VCaP (cell line): Measurements from ENCODE around the gene SPAG8.
A peak's percentile ranks its signal among the peaks of the same experiment; 100 is the strongest.

Experiments used
- H3K27ac ChIP-seq: fragments of 450-650 bp; 2 replicates; pipeline ENCODE4 v1.5.1; 2017
- TF ChIP-seq, protein P1 (sequence below): fragments of 450-650 bp; conservative IDR thresholded peaks from 2 replicates; pipeline ENCODE4 v1.5.1; 2017; ENCODE audit warnings: mild to moderate bottlenecking, moderate library complexity

SPAG8 gene

DNA sequence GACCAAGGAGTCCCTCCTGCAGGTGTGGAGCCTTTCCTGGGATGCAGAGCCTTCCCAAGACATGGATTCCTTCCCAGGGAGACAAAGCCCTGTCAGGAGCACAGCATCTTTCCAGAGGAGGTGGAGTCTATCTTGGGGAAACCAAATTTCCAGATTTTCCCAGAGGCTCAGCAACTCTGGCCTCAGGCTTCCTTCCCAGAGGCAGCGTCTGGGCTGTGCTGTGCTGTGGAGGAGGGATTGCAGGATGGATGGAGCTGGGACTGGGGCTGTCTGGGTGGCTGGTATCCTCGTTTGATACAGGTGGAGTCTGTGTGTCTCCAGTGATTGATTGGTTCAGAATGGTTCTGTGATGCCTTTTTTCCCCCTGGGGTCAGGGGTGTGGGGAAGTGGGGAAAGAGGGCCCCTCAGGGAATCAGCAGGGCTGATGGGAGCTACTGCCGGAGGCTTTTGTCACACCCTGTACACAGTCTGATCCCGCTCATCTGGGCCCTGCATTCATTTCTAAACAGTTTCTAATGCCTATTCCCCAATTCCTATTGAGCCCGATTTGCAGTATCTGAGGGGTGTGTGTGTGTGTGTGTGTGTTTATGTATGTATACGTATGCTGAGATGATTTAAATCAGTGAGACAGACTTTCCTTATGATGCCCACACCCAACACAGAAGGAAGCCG is 42.2 kb upstream of the SPAG8 start:
- TF ChIP-seq, protein P1, sequence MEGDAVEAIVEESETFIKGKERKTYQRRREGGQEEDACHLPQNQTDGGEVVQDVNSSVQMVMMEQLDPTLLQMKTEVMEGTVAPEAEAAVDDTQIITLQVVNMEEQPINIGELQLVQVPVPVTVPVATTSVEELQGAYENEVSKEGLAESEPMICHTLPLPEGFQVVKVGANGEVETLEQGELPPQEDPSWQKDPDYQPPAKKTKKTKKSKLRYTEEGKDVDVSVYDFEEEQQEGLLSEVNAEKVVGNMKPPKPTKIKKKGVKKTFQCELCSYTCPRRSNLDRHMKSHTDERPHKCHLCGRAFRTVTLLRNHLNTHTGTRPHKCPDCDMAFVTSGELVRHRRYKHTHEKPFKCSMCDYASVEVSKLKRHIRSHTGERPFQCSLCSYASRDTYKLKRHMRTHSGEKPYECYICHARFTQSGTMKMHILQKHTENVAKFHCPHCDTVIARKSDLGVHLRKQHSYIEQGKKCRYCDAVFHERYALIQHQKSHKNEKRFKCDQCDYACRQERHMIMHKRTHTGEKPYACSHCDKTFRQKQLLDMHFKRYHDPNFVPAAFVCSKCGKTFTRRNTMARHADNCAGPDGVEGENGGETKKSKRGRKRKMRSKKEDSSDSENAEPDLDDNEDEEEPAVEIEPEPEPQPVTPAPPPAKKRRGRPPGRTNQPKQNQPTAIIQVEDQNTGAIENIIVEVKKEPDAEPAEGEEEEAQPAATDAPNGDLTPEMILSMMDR, result no peak
- no peak overlapping the region for H3K27ac ChIP-seq

DNA sequence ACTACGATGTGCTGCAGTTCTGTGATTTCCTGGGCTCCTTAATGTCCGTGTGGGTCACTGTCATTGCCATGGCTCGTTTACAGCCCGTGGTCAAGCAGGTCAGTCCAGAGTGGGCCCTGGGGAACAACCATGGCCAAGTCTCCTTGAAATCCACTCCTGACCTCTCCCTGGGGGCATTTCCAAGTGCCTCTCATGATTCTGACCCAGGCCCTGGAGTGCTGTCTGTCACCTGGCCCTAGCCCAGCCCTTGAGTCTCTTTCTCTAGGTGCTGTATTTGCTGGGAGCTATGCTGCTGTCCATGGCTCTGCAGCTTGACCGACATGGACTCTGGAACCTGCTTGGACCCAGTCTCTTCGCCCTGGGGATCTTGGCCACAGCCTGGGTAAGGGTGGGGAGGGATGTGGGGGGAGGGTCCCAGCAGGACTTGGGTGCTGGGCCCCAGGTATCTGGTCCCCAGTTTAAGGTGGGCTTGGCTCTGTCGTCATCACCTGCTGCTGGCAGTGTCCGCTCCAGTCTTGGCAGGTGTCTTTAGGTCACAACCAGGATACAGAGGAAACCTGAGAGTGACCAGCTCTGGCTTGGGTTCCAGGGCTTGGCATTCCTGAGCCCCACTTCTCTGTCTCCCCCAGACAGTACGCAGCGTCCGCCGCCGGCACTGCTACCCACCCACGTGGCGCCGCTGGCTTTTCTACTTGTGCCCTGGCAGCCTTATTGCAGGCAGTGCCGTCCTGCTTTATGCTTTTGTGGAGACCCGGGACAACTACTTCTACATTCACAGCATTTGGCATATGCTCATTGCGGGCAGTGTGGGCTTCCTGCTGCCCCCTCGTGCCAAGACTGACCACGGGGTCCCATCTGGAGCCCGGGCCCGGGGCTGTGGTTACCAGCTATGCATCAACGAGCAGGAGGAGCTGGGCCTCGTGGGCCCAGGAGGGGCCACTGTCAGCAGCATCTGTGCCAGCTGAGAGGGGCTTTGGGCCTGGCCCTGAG is 41.1 kb upstream of the SPAG8 start:
- TF ChIP-seq, protein P1, result no peak
- no peak overlapping the region for H3K27ac ChIP-seq

DNA sequence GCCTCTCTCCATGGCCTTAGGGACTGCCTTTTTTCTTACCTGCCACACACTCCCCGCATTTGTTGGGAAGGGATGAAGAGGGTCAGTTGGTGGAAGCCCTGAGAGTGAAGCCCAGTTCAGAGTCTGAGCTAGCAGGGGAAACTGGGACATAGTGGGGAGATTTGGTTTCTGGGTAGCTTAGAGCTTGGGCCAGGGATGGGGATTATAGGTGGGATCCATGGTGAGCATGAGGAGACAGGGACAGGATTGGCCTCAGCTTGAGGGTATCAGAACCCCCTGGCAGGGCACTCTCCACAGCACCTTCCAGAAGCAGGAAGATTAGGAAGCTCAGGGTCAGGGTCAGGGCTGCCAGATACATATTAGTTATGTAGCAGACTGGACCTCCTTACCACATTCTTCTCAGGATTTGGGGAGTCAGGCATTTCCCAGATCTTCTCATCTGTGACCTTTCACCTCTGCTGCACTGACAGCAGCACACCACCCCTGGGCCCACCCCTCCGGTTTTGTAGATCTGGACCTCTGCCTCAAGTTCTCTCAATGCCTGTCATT is 40.3 kb upstream of the SPAG8 start:
- no peak overlapping the region for H3K27ac ChIP-seq
- TF ChIP-seq, protein P1, result no peak

- TF ChIP-seq, protein P1, result no peak
- no peak overlapping the region for H3K27ac ChIP-seq
Measured at GRCh38 chr9:35847792-35848572, 35.9 kb upstream of the SPAG8 start.

DNA sequence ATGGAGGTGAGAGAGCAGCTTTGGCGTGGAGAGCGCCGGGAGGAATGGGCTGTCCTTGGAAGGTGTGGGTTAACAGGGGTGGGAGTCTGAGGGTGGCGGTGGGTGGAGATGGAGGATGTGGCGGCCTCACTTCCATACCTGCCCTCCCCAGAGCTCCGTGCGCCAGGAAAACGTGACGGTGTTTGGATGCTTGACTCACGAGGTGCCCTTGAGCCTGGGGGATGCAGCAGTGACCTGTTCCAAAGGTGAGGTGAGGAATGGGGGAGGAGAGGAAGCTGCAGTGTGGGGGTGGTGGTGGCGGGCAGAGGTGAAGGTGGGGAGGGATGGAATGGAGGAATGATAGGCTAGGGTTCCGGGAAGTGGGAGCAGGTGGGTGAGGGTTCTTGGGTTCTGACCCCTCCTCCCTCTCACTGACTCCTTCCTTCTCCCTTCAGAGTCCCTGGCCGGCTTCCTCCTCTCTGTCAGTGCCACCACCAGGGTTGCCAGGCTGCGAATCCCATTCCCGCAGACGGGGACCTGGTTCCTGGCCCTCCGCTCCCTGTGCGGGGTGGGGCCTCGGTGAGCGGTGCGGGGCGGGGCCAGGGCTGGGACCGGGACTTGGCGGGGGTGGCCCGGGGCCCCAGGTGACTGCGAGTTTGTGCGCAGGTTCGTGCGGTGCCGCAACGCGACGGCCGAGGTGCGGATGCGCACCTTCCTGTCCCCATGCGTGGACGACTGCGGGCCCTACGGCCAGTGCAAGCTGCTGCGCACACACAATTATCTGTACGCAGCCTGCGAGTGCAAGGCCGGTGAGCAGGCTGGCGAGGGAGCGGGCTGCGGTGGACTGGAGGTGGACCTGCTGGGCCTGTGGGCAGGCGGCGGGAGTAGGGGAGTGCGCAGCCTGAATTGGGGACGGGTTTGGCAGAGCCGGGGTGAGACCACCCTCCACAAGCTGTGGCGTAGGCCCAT is 34.0 kb upstream of the SPAG8 start:
- TF ChIP-seq, protein P1, result no peak
- peak overlapping the region; percentile 18; the same call in 1 of the 2 replicates for H3K27ac ChIP-seq

DNA sequence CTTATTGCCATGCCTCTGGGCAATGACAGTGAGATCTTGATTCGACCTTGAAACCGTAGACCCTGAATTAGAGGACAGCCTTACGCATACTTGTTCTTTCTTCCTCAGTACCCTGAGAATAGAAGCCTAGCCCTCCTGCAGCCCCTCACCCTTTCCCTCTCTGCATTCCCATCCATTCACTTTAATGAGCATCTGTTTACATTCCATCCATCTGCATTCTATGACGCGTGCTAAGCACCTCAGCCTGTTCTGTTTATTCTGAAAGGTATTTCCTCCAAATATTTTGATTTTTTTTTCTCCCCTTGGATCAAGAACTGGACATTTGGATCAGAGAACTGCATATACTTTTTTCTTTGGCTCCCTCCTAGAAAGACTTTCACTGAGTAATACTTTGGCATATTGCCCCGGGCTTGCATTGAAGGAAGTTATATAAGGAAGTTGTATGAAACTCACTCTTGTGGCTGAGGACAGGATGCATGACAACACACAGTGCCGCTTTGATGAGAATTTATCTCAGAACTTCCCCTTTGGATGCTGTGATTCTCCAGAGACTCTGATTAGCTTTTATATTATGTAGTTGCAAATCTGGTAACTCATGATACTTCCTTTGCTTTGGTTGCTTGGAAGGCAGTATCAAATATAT is 32.7 kb upstream of the SPAG8 start:
- peak overlapping the region; percentile 18 for H3K27ac ChIP-seq
- TF ChIP-seq, protein P1, result no peak
